ENCODE data around the gene FRMD1.

FRMD1 gene
- long read RNA-seq = 0 reads

GRCh38 chr6:168078943-168079405 lies at the start of gene FRMD1:
TSS of gene FRMD1 (minus strand) at chr6:168079212. CDS start at chr6:168079094, 118 bp downstream.
- TF ChIP-seq SPI1 (IDR thresholded peaks at IDR 0.05; ENCODE audit: borderline replicate concordance, low read depth) (no peak), REST (IDR thresholded peaks at IDR 0.05; ENCODE audit: insufficient replicate concordance, low read depth) (no peak), CTCF (IDR thresholded peaks at IDR 0.05; ENCODE audit: insufficient read depth, low read length) (no peak), POLR2AphosphoS5 (IDR thresholded peaks at IDR 0.05; ENCODE audit: low read depth) (no peak), GABPA (IDR thresholded peaks at IDR 0.05; ENCODE audit: low read depth) (no peak)
- Histone ChIP-seq H3K27me3 (ENCODE audit: insufficient read depth, poor library complexity, severe bottlenecking) (no peaks in the 10 kb centered on the region), H3K27ac (replicated peaks) (no peak within 1 kb of the TSS), H3K4me3 (replicated peaks; ENCODE audit: insufficient read depth, low read length) (no peak within 1 kb of the TSS)
- DNase-seq (ENCODE audit: low read depth in 1 of 2, low spot score in 1 of 2) = no peak

- DNase-seq (ENCODE audit: low read depth in 1 of 2, low spot score in 1 of 2) = no peak
- no peaks in the 10 kb centered on the region for H3K27me3 ChIP-seq (ENCODE audit: insufficient read depth, poor library complexity, severe bottlenecking)
- TF ChIP-seq POLR2AphosphoS5 (IDR thresholded peaks at IDR 0.05; ENCODE audit: low read depth) = no peak
- no peak overlapping the region for H3K4me3 ChIP-seq (replicated peaks; ENCODE audit: insufficient read depth, low read length)
- no peak overlapping the region for H3K27ac ChIP-seq (replicated peaks)
Observed at GRCh38 chr6:168128006-168128630, 49.1 kb upstream of the FRMD1 start.

GRCh38 chr6:168127384-168127868 lies 48.4 kb upstream of the FRMD1 start:
- Histone ChIP-seq H3K27ac (replicated peaks) (no peak overlapping the region), H3K27me3 (ENCODE audit: insufficient read depth, poor library complexity, severe bottlenecking) (no peaks in the 10 kb centered on the region), H3K4me3 (replicated peaks; ENCODE audit: insufficient read depth, low read length) (no peak overlapping the region)
- DNase-seq (ENCODE audit: low read depth in 1 of 2, low spot score in 1 of 2) = no peak
- TF ChIP-seq POLR2AphosphoS5 (IDR thresholded peaks at IDR 0.05; ENCODE audit: low read depth) (no peak), SPI1 (IDR thresholded peaks at IDR 0.05; ENCODE audit: borderline replicate concordance, low read depth) (no peak), REST (IDR thresholded peaks at IDR 0.05; ENCODE audit: insufficient replicate concordance, low read depth) (no peak), GABPA (IDR thresholded peaks at IDR 0.05; ENCODE audit: low read depth) (no peak), CTCF (IDR thresholded peaks at IDR 0.05; ENCODE audit: insufficient read depth, low read length) (no peak)

- no peak overlapping the region for H3K4me3 ChIP-seq (replicated peaks; ENCODE audit: insufficient read depth, low read length)
- DNase-seq (ENCODE audit: low read depth in 1 of 2, low spot score in 1 of 2) = no peak
- H3K27ac ChIP-seq (replicated peaks) = no peak overlapping the region
- no peak for TF ChIP-seq SPI1 (IDR thresholded peaks at IDR 0.05; ENCODE audit: borderline replicate concordance, low read depth)
- no peak for TF ChIP-seq GABPA (IDR thresholded peaks at IDR 0.05; ENCODE audit: low read depth)
- TF ChIP-seq POLR2AphosphoS5 (IDR thresholded peaks at IDR 0.05; ENCODE audit: low read depth) = no peak
- no peak for TF ChIP-seq CTCF (IDR thresholded peaks at IDR 0.05; ENCODE audit: insufficient read depth, low read length)
- TF ChIP-seq REST (IDR thresholded peaks at IDR 0.05; ENCODE audit: insufficient replicate concordance, low read depth) = no peak
- H3K27me3 ChIP-seq (ENCODE audit: insufficient read depth, poor library complexity, severe bottlenecking) = no peaks in the 10 kb centered on the region
Observed at GRCh38 chr6:168126566-168127383, 47.8 kb upstream of the FRMD1 start.
